H1 (cell line): ENCODE measurements around the gene CHRD. TPM values are rescaled to one million over a fixed set of nuclear protein-coding genes. Genes with fewer than 3 reads are reported as not detected.

Experiments used
- CTCF ChIA-PET: fragments of 300-600 bp; sonication (Branson Sonifier 250); formaldehyde crosslinking; loops from one replicate; lab custom pipeline; 2021; ENCODE audit not compliant: partially characterized antibody; lab: Charles Lee
- POLR2A ChIA-PET: fragments of 300-600 bp; sonication (Branson Sonifier 250); formaldehyde crosslinking; loops from one replicate; lab custom pipeline; 2021; ENCODE audit warnings: inconsistent platforms; ENCODE audit not compliant: partially characterized antibody; lab: Charles Lee
- DNase-seq, 2 experiments: peaks; one replicate each; pipeline versions ENCODE4 v3.0.0 to v3.0.0-alpha.2; 2010 to 2022; ENCODE audit warnings: low spot score in 2 of 2, low read depth in 1 of 2, mixed read lengths in 1 of 2
- FAIRE-seq: peaks from 2 replicates; lab custom pipeline; 2011; peaks lifted over from hg19 to GRCh38; lab: Jason Lieb, UNC
- H2AFZ ChIP-seq: 2 replicates; pipeline ENCODE4 v1.8.1; 2012; ENCODE audit warnings: low read length, inconsistent platforms
- H2AK5ac ChIP-seq: 2 replicates; pipeline ENCODE4 v1.6.1; 2013; ENCODE audit warnings: low read depth, low read length
- H2BK120ac ChIP-seq: replicated peaks from 2 replicates; pipeline ENCODE3; 2013; ENCODE audit warnings: low read depth, low read length, inconsistent platforms
- H2BK12ac ChIP-seq: 2 replicates; pipeline ENCODE4 v1.6.1; 2013; ENCODE audit warnings: low read depth, low read length
- H2BK15ac ChIP-seq: 2 replicates; pipeline ENCODE4 v1.6.1; 2013; ENCODE audit warnings: low read length
- H2BK20ac ChIP-seq: 2 replicates; pipeline ENCODE4 v1.6.1; 2013; ENCODE audit warnings: low read length
- H2BK5ac ChIP-seq: 2 replicates; pipeline ENCODE4 v1.6.1; 2013; ENCODE audit warnings: low read depth, low read length
- H3K14ac ChIP-seq: 2 replicates; pipeline ENCODE4 v1.6.1; 2013; ENCODE audit warnings: inconsistent platforms; ENCODE audit not compliant: insufficient read length
- H3K18ac ChIP-seq: 2 replicates; pipeline ENCODE4 v1.6.1; 2013; ENCODE audit warnings: low read length; ENCODE audit errors: extremely low read depth
- H3K23ac ChIP-seq: 2 replicates; pipeline ENCODE4 v1.6.1; 2013; ENCODE audit warnings: inconsistent platforms; ENCODE audit not compliant: insufficient read length
- H3K23me2 ChIP-seq: 2 replicates; pipeline ENCODE4 v1.6.1; 2013; ENCODE audit warnings: low read depth, low read length
- H3K27ac ChIP-seq: 2 replicates; pipeline ENCODE4 v1.6.1; 2011; ENCODE audit warnings: low read depth, low read length, inconsistent platforms
- H3K27me3 ChIP-seq, 4 experiments: replicated peaks in 1 of 4; 1 replicate in 1 of 4; 2 replicates in 3 of 4; pipeline versions ENCODE4 v1.6.1 to v1.8.1; 2011 to 2013; ENCODE audit warnings: low read length in 3 of 4, mild to moderate bottlenecking in 3 of 4, inconsistent platforms in 2 of 4, mixed read lengths in 2 of 4, moderate library complexity in 1 of 4; ENCODE audit not compliant: control insufficient read depth in 3 of 4, insufficient read depth in 3 of 4; ENCODE audit errors: extremely low read depth in 1 of 4
- H3K36me3 ChIP-seq, 4 experiments: 2 replicates each; pipeline versions ENCODE4 v1.6.1 to v1.8.1; 2011 to 2013; ENCODE audit warnings: mild to moderate bottlenecking in 4 of 4, low read length in 3 of 4, moderate library complexity in 2 of 4, control low read depth in 1 of 4, inconsistent platforms in 1 of 4; ENCODE audit not compliant: insufficient read depth in 4 of 4, control insufficient read depth in 2 of 4
- H3K4ac ChIP-seq: replicated peaks from 2 replicates; pipeline ENCODE3; 2013; ENCODE audit warnings: low read length, low read depth, mixed read lengths, inconsistent platforms; ENCODE audit not compliant: insufficient read length
- H3K4me1 ChIP-seq, 4 experiments: replicated peaks in 1 of 4; 1 replicate in 1 of 4; 2 replicates in 3 of 4; pipeline versions ENCODE4 v1.6.1 to v1.8.1; 2011 to 2013; ENCODE audit warnings: low read length in 3 of 4, inconsistent platforms in 2 of 4, mixed read lengths in 1 of 4; ENCODE audit not compliant: insufficient read depth in 4 of 4, control insufficient read depth in 3 of 4
- H3K4me2 ChIP-seq, 2 experiments: 2 replicates each; pipeline versions ENCODE4 v1.6.1 to v1.8.1; 2011 to 2013; ENCODE audit warnings: low read depth in 2 of 2, low read length in 2 of 2, control low read depth in 1 of 2, inconsistent platforms in 1 of 2, mild to moderate bottlenecking in 1 of 2; ENCODE audit not compliant: insufficient read depth in 1 of 2
- H3K4me3 ChIP-seq, 4 experiments: fragments of 200-600, 300-600 bp in 1 of 4; sonication (generic), shearing (Covaris generic), sonication (Bioruptor Twin) in 1 of 4; 2 replicates each; pipeline versions ENCODE4 v1.5.1 to v1.8.1; 2011 to 2016; ENCODE audit warnings: low read length in 4 of 4, low read depth in 3 of 4, control low read depth in 2 of 4, inconsistent platforms in 2 of 4, mild to moderate bottlenecking in 2 of 4, mixed read lengths in 1 of 4, moderate library complexity in 1 of 4; ENCODE audit not compliant: insufficient read depth in 2 of 4; ENCODE audit errors: extremely low read depth in 1 of 4
- H3K56ac ChIP-seq: replicated peaks from 2 replicates; pipeline ENCODE3; 2013; ENCODE audit warnings: low read depth, mild to moderate bottlenecking, mixed read lengths, low read length, inconsistent platforms; ENCODE audit not compliant: insufficient read length
- H3K79me1 ChIP-seq: 2 replicates; pipeline ENCODE4 v1.6.1; 2013; ENCODE audit warnings: low read depth, low read length, control low read depth
- H3K79me2 ChIP-seq, 2 experiments: 2 replicates each; pipeline versions ENCODE4 v1.6.1 to v1.8.1; 2012 to 2013; ENCODE audit warnings: low read length in 2 of 2, mild to moderate bottlenecking in 2 of 2, inconsistent platforms in 1 of 2; ENCODE audit not compliant: insufficient read depth in 2 of 2, control insufficient read depth in 1 of 2
- H3K9ac ChIP-seq, 4 experiments: replicated peaks in 1 of 4; 1 replicate in 1 of 4; 2 replicates in 3 of 4; pipeline versions ENCODE4 v1.6.1 to v1.8.1; 2011 to 2013; ENCODE audit warnings: low read depth in 3 of 4, low read length in 3 of 4, control low read depth in 2 of 4, mild to moderate bottlenecking in 2 of 4, moderate library complexity in 2 of 4, inconsistent platforms in 1 of 4; ENCODE audit errors: extremely low read depth in 1 of 4
- H3K9me3 ChIP-seq, 2 experiments: 2 replicates each; pipeline versions ENCODE4 v1.6.1 to v1.8.1; 2012 to 2013; ENCODE audit warnings: mild to moderate bottlenecking in 2 of 2, moderate library complexity in 2 of 2, control low read depth in 1 of 2, inconsistent platforms in 1 of 2, low read depth in 1 of 2, low read length in 1 of 2, mixed read lengths in 1 of 2; ENCODE audit not compliant: insufficient read depth in 2 of 2
- H4K20me1 ChIP-seq, 2 experiments: replicated peaks in 1 of 2; 2 replicates each; pipeline versions ENCODE3 to v1.8.1; 2011 to 2013; ENCODE audit warnings: inconsistent platforms in 2 of 2, low read length in 2 of 2, mild to moderate bottlenecking in 1 of 2; ENCODE audit not compliant: insufficient read depth in 2 of 2, control insufficient read depth in 1 of 2
- H4K5ac ChIP-seq: 2 replicates; pipeline ENCODE4 v1.6.1; 2013; ENCODE audit warnings: low read length, low read depth, mixed read lengths, inconsistent platforms; ENCODE audit not compliant: insufficient read length
- H4K8ac ChIP-seq: 2 replicates; pipeline ENCODE4 v1.8.0; 2013; ENCODE audit warnings: mild to moderate bottlenecking, moderate library complexity, low read length, inconsistent platforms; ENCODE audit not compliant: insufficient read depth; ENCODE audit errors: extremely low read depth
- H4K91ac ChIP-seq: replicated peaks from 2 replicates; pipeline ENCODE3; 2013; ENCODE audit warnings: low read length, mixed read lengths, inconsistent platforms; ENCODE audit not compliant: insufficient read length
- CHD2 ChIP-seq: IDR thresholded peaks from 2 replicates; pipeline ENCODE4 v1.6.1; 2012; ENCODE audit warnings: low read length, improper control_type of control experiment
- E2F6 ChIP-seq: IDR thresholded peaks from 2 replicates; pipeline ENCODE4 v1.6.1; 2012; ENCODE audit warnings: inconsistent platforms
- EZH2 ChIP-seq: fragments of 200-600 bp; sonication (generic); IDR thresholded peaks from 2 replicates; pipeline ENCODE4 v1.7.1; 2012; ENCODE audit warnings: low read depth, mild to moderate bottlenecking, moderate library complexity, low read length, inconsistent platforms; ENCODE audit not compliant: severe bottlenecking
- GTF2F1 ChIP-seq: IDR thresholded peaks from 2 replicates; pipeline ENCODE4 v1.6.1; 2012; ENCODE audit warnings: low read depth, low read length, improper control_type of control experiment, borderline replicate concordance
- HDAC2 ChIP-seq, 2 experiments: fragments of 300-600 bp in 1 of 2; sonication (generic) in 1 of 2; IDR thresholded peaks; 2 replicates each; pipeline ENCODE4 v1.6.1; 2011 to 2012; ENCODE audit warnings: low read depth in 2 of 2, low read length in 2 of 2, mild to moderate bottlenecking in 2 of 2, moderate library complexity in 2 of 2, borderline replicate concordance in 1 of 2, inconsistent platforms in 1 of 2
- MAX ChIP-seq: IDR thresholded peaks from 2 replicates; pipeline ENCODE4 v1.6.1; 2012; ENCODE audit warnings: inconsistent platforms
- NANOG ChIP-seq: IDR thresholded peaks from 2 replicates; pipeline ENCODE4 v1.6.1; 2011; ENCODE audit warnings: low read length, low read depth, mild to moderate bottlenecking, inconsistent platforms; ENCODE audit not compliant: insufficient read depth, poor library complexity, severe bottlenecking
- NRF1 ChIP-seq: IDR thresholded peaks from 2 replicates; pipeline ENCODE4 v1.6.1; 2011; ENCODE audit warnings: mild to moderate bottlenecking, low read depth, low read length, improper control_type of control experiment
- POU5F1 ChIP-seq: IDR thresholded peaks from 2 replicates; pipeline ENCODE4 v1.6.1; 2011; ENCODE audit warnings: low read depth, mild to moderate bottlenecking, low read length, moderate library complexity
- SP1 ChIP-seq: IDR thresholded peaks from 2 replicates; pipeline ENCODE4 v1.6.1; 2011; ENCODE audit warnings: low read depth, low read length
- TAF7 ChIP-seq: optimal IDR thresholded peaks from 2 replicates; pipeline ENCODE3; 2011; ENCODE audit warnings: low read depth, mild to moderate bottlenecking, inconsistent platforms, low read length, moderate library complexity, borderline replicate concordance
- YY1 ChIP-seq: IDR thresholded peaks from 2 replicates; pipeline ENCODE4 v1.6.1; 2011; ENCODE audit warnings: low read depth, mild to moderate bottlenecking, low read length
- WGBS, 2 experiments: shearing (Covaris generic) in 1 of 2; methylation state at CpG; one replicate each; pipeline versions ENCODE4 v1.1.6 to v1.1.7; 2013 to 2015; ENCODE audit warnings: low lambda C conversion rate in 2 of 2, mixed read lengths in 2 of 2, inconsistent platforms in 1 of 2, low coverage in 1 of 2, missing lambda C conversion rate in 1 of 2; ENCODE audit not compliant: insufficient replicate concordance in 2 of 2, insufficient coverage in 1 of 2, insufficient read length in 1 of 2; ENCODE audit errors: extremely low coverage in 1 of 2, missing lambda C conversion rate in 1 of 2; 5-methylcytosine and 5-hydroxymethylcytosine counted together
- polyA plus RNA-seq, 7 experiments: library from polyadenylated mRNA; depleted of rRNA in 3 of 7; stranded (reverse) in 5 of 7; unstranded in 2 of 7; fragments of >200 nt in 5 of 7; fragments of 200-250 nt in 2 of 7; gene quantifications; 1 replicate in 5 of 7; 2 replicates in 1 of 7; 4 replicates in 1 of 7; pipeline versions ENCODE4 v1.2.1 to v1.2.3, GENCODE V29; 2011 to 2013; ENCODE audit warnings: missing spikeins in 2 of 7, mixed read lengths in 2 of 7
- total RNA-seq: library from RNA; stranded (reverse); fragmentation: NEBNext Ultra II Directional; extraction: Animal tissue kit (Norgen Biotek cat#: 25700); gene quantifications from 2 replicates; pipeline ENCODE4 v1.2.1, GENCODE V29; 2021

CHRD gene
- total and polyA plus RNA-seq, 2 of the 8 experiments (the other 6 are each of a cell fraction or from before 2014, with no cell fraction given): 0.62 to 0.86 TPM

GRCh38 chr3:184409331-184409926 is 29.6 kb downstream of the CHRD start:
- Histone ChIP-seq H3K9me3 (no peaks in the 10 kb centered on the region), H3K18ac (no peak overlapping the region), H3K4me3 (no peak overlapping the region), H4K5ac (no peak overlapping the region), H3K4me2 (no peak overlapping the region), H2BK15ac (no peak overlapping the region), H2BK5ac (no peak overlapping the region), H2BK20ac (no peak overlapping the region), H3K9ac (no peak overlapping the region), H3K79me2 (no peaks in the 10 kb centered on the region), H3K56ac (no peak overlapping the region), H4K20me1 (peaks cover 0 to 1% of the 10 kb centered on the region in 2 experiments), H2AK5ac (no peak overlapping the region), H4K8ac (peak overlapping the region; percentile 5; the same call in 1 of the 2 replicates), H3K23ac (no peak overlapping the region), H3K27ac (no peak overlapping the region), H4K91ac (no peak overlapping the region), H3K79me1 (no peaks in the 10 kb centered on the region), H3K4ac (no peak overlapping the region), H3K27me3 (no peaks in the 10 kb centered on the region), H2BK120ac (no peak overlapping the region), H3K4me1 (0 out of 7 replicates have a peak, but pooled peaks cover 0 to under 1% (median 0%) of the 10 kb centered on the region in 4 experiments), H3K14ac (no peak overlapping the region), H3K23me2 (peaks cover 2% of the 10 kb centered on the region; the same call in 1 of the 2 replicates), H2AFZ (no peak overlapping the region), H3K36me3 (no peaks in the 10 kb centered on the region), H2BK12ac (no peak overlapping the region)
- ChIA-PET POLR2A (no interaction called here), CTCF (interaction anchor here (0.6 to 1.8 kb wide), 5 partner anchors 8 to 38 kb away, joined by 3 to 10 read pairs (median 3); no protein-coding TSS in a partner anchor)
- WGBS, 2 experiments: 99% methylated on average over 8 of the region's 8 CpGs; no CpG with 5 or more reads in 1 of the 2 experiments
- no peak for FAIRE-seq
- DNase-seq: no peak
- TF ChIP-seq MAX (no peak), POU5F1 (no peak), NANOG (no peak), GTF2F1 (no peak), NRF1 (no peak), HDAC2 (IDR thresholded peaks at IDR 0.05; ENCODE audit: borderline replicate concordance in 1 of 2, low read depth in 2 of 2, low read length in 2 of 2) (no peak), TAF7 (no peak), CHD2 (no peak), YY1 (no peak), EZH2 (no peak), E2F6 (no peak), SP1 (no peak)
